H1 (cell line): Measurements from ENCODE around the gene ZNF429. TPM values are rescaled to one million over a fixed set of nuclear protein-coding genes. Genes with fewer than 3 reads are reported as not detected.

ENCODE experiments used
- CTCF ChIA-PET: fragments of 300-600 bp; sonication (Branson Sonifier 250); formaldehyde crosslinking; loops from one replicate; lab custom pipeline; 2021; ENCODE audit not compliant: partially characterized antibody; lab: Charles Lee
- POLR2A ChIA-PET: fragments of 300-600 bp; sonication (Branson Sonifier 250); formaldehyde crosslinking; loops from one replicate; lab custom pipeline; 2021; ENCODE audit warnings: inconsistent platforms; ENCODE audit not compliant: partially characterized antibody; lab: Charles Lee
- DNase-seq, 2 experiments: peaks; one replicate each; pipeline versions ENCODE4 v3.0.0 to v3.0.0-alpha.2; 2010 to 2022; ENCODE audit warnings: low spot score in 2 of 2, low read depth in 1 of 2, mixed read lengths in 1 of 2
- FAIRE-seq: peaks from 2 replicates; lab custom pipeline; 2011; peaks lifted over from hg19 to GRCh38; lab: Jason Lieb, UNC
- H2AFZ ChIP-seq: 2 replicates; pipeline ENCODE4 v1.8.1; 2012; ENCODE audit warnings: low read length, inconsistent platforms
- H2AK5ac ChIP-seq: 2 replicates; pipeline ENCODE4 v1.6.1; 2013; ENCODE audit warnings: low read depth, low read length
- H2BK120ac ChIP-seq: replicated peaks from 2 replicates; pipeline ENCODE3; 2013; ENCODE audit warnings: low read depth, low read length, inconsistent platforms
- H2BK12ac ChIP-seq: 2 replicates; pipeline ENCODE4 v1.6.1; 2013; ENCODE audit warnings: low read depth, low read length
- H2BK15ac ChIP-seq: 2 replicates; pipeline ENCODE4 v1.6.1; 2013; ENCODE audit warnings: low read length
- H2BK20ac ChIP-seq: 2 replicates; pipeline ENCODE4 v1.6.1; 2013; ENCODE audit warnings: low read length
- H2BK5ac ChIP-seq: 2 replicates; pipeline ENCODE4 v1.6.1; 2013; ENCODE audit warnings: low read depth, low read length
- H3K14ac ChIP-seq: 2 replicates; pipeline ENCODE4 v1.6.1; 2013; ENCODE audit warnings: inconsistent platforms; ENCODE audit not compliant: insufficient read length
- H3K18ac ChIP-seq: 2 replicates; pipeline ENCODE4 v1.6.1; 2013; ENCODE audit warnings: low read length; ENCODE audit errors: extremely low read depth
- H3K23ac ChIP-seq: 2 replicates; pipeline ENCODE4 v1.6.1; 2013; ENCODE audit warnings: inconsistent platforms; ENCODE audit not compliant: insufficient read length
- H3K23me2 ChIP-seq: 2 replicates; pipeline ENCODE4 v1.6.1; 2013; ENCODE audit warnings: low read depth, low read length
- H3K27ac ChIP-seq: 2 replicates; pipeline ENCODE4 v1.6.1; 2011; ENCODE audit warnings: low read depth, low read length, inconsistent platforms
- H3K27me3 ChIP-seq, 4 experiments: replicated peaks in 1 of 4; 1 replicate in 1 of 4; 2 replicates in 3 of 4; pipeline versions ENCODE4 v1.6.1 to v1.8.1; 2011 to 2013; ENCODE audit warnings: low read length in 3 of 4, mild to moderate bottlenecking in 3 of 4, inconsistent platforms in 2 of 4, mixed read lengths in 2 of 4, moderate library complexity in 1 of 4; ENCODE audit not compliant: control insufficient read depth in 3 of 4, insufficient read depth in 3 of 4; ENCODE audit errors: extremely low read depth in 1 of 4
- H3K36me3 ChIP-seq, 4 experiments: 2 replicates each; pipeline versions ENCODE4 v1.6.1 to v1.8.1; 2011 to 2013; ENCODE audit warnings: mild to moderate bottlenecking in 4 of 4, low read length in 3 of 4, moderate library complexity in 2 of 4, control low read depth in 1 of 4, inconsistent platforms in 1 of 4; ENCODE audit not compliant: insufficient read depth in 4 of 4, control insufficient read depth in 2 of 4
- H3K4ac ChIP-seq: replicated peaks from 2 replicates; pipeline ENCODE3; 2013; ENCODE audit warnings: low read length, low read depth, mixed read lengths, inconsistent platforms; ENCODE audit not compliant: insufficient read length
- H3K4me1 ChIP-seq, 4 experiments: replicated peaks in 1 of 4; 1 replicate in 1 of 4; 2 replicates in 3 of 4; pipeline versions ENCODE4 v1.6.1 to v1.8.1; 2011 to 2013; ENCODE audit warnings: low read length in 3 of 4, inconsistent platforms in 2 of 4, mixed read lengths in 1 of 4; ENCODE audit not compliant: insufficient read depth in 4 of 4, control insufficient read depth in 3 of 4
- H3K4me2 ChIP-seq, 2 experiments: 2 replicates each; pipeline versions ENCODE4 v1.6.1 to v1.8.1; 2011 to 2013; ENCODE audit warnings: low read depth in 2 of 2, low read length in 2 of 2, control low read depth in 1 of 2, inconsistent platforms in 1 of 2, mild to moderate bottlenecking in 1 of 2; ENCODE audit not compliant: insufficient read depth in 1 of 2
- H3K4me3 ChIP-seq, 4 experiments: fragments of 200-600, 300-600 bp in 1 of 4; sonication (generic), shearing (Covaris generic), sonication (Bioruptor Twin) in 1 of 4; 2 replicates each; pipeline versions ENCODE4 v1.5.1 to v1.8.1; 2011 to 2016; ENCODE audit warnings: low read length in 4 of 4, low read depth in 3 of 4, control low read depth in 2 of 4, inconsistent platforms in 2 of 4, mild to moderate bottlenecking in 2 of 4, mixed read lengths in 1 of 4, moderate library complexity in 1 of 4; ENCODE audit not compliant: insufficient read depth in 2 of 4; ENCODE audit errors: extremely low read depth in 1 of 4
- H3K56ac ChIP-seq: replicated peaks from 2 replicates; pipeline ENCODE3; 2013; ENCODE audit warnings: low read depth, mild to moderate bottlenecking, mixed read lengths, low read length, inconsistent platforms; ENCODE audit not compliant: insufficient read length
- H3K79me1 ChIP-seq: 2 replicates; pipeline ENCODE4 v1.6.1; 2013; ENCODE audit warnings: low read depth, low read length, control low read depth
- H3K79me2 ChIP-seq, 2 experiments: 2 replicates each; pipeline versions ENCODE4 v1.6.1 to v1.8.1; 2012 to 2013; ENCODE audit warnings: low read length in 2 of 2, mild to moderate bottlenecking in 2 of 2, inconsistent platforms in 1 of 2; ENCODE audit not compliant: insufficient read depth in 2 of 2, control insufficient read depth in 1 of 2
- H3K9ac ChIP-seq, 4 experiments: replicated peaks in 1 of 4; 1 replicate in 1 of 4; 2 replicates in 3 of 4; pipeline versions ENCODE4 v1.6.1 to v1.8.1; 2011 to 2013; ENCODE audit warnings: low read depth in 3 of 4, low read length in 3 of 4, control low read depth in 2 of 4, mild to moderate bottlenecking in 2 of 4, moderate library complexity in 2 of 4, inconsistent platforms in 1 of 4; ENCODE audit errors: extremely low read depth in 1 of 4
- H3K9me3 ChIP-seq, 2 experiments: 2 replicates each; pipeline versions ENCODE4 v1.6.1 to v1.8.1; 2012 to 2013; ENCODE audit warnings: mild to moderate bottlenecking in 2 of 2, moderate library complexity in 2 of 2, control low read depth in 1 of 2, inconsistent platforms in 1 of 2, low read depth in 1 of 2, low read length in 1 of 2, mixed read lengths in 1 of 2; ENCODE audit not compliant: insufficient read depth in 2 of 2
- H4K20me1 ChIP-seq, 2 experiments: replicated peaks in 1 of 2; 2 replicates each; pipeline versions ENCODE3 to v1.8.1; 2011 to 2013; ENCODE audit warnings: inconsistent platforms in 2 of 2, low read length in 2 of 2, mild to moderate bottlenecking in 1 of 2; ENCODE audit not compliant: insufficient read depth in 2 of 2, control insufficient read depth in 1 of 2
- H4K5ac ChIP-seq: 2 replicates; pipeline ENCODE4 v1.6.1; 2013; ENCODE audit warnings: low read length, low read depth, mixed read lengths, inconsistent platforms; ENCODE audit not compliant: insufficient read length
- H4K8ac ChIP-seq: 2 replicates; pipeline ENCODE4 v1.8.0; 2013; ENCODE audit warnings: mild to moderate bottlenecking, moderate library complexity, low read length, inconsistent platforms; ENCODE audit not compliant: insufficient read depth; ENCODE audit errors: extremely low read depth
- H4K91ac ChIP-seq: replicated peaks from 2 replicates; pipeline ENCODE3; 2013; ENCODE audit warnings: low read length, mixed read lengths, inconsistent platforms; ENCODE audit not compliant: insufficient read length
- E2F6 ChIP-seq: IDR thresholded peaks from 2 replicates; pipeline ENCODE4 v1.6.1; 2012; ENCODE audit warnings: inconsistent platforms
- EGR1 ChIP-seq: IDR thresholded peaks from 2 replicates; pipeline ENCODE4 v1.6.1; 2011; ENCODE audit warnings: low read depth, low read length, borderline replicate concordance
- GTF2F1 ChIP-seq: IDR thresholded peaks from 2 replicates; pipeline ENCODE4 v1.6.1; 2012; ENCODE audit warnings: low read depth, low read length, improper control_type of control experiment, borderline replicate concordance
- NANOG ChIP-seq: IDR thresholded peaks from 2 replicates; pipeline ENCODE4 v1.6.1; 2011; ENCODE audit warnings: low read length, low read depth, mild to moderate bottlenecking, inconsistent platforms; ENCODE audit not compliant: insufficient read depth, poor library complexity, severe bottlenecking
- PHF8 ChIP-seq: fragments of 200-600 bp; sonication (generic); conservative IDR thresholded peaks from 2 replicates; pipeline ENCODE4 v1.7.1; 2012; ENCODE audit warnings: low read depth, mild to moderate bottlenecking, inconsistent platforms, low read length, moderate library complexity
- RBBP5 ChIP-seq: IDR thresholded peaks from 2 replicates; pipeline ENCODE4 v1.7.1; 2012; ENCODE audit warnings: low read depth, mild to moderate bottlenecking, inconsistent platforms, low read length, moderate library complexity, borderline replicate concordance
- RXRA ChIP-seq: IDR thresholded peaks from 2 replicates; pipeline ENCODE4 v1.6.1; 2011; ENCODE audit warnings: low read depth, mild to moderate bottlenecking, low read length, moderate library complexity; ENCODE audit not compliant: insufficient read depth
- SIN3A ChIP-seq, 2 experiments: IDR thresholded peaks in 1 of 2; conservative IDR thresholded peaks in 1 of 2; 2 replicates each; pipeline ENCODE4 v1.6.1; 2011 to 2012; ENCODE audit warnings: low read length in 2 of 2, improper control_type of control experiment in 1 of 2, low read depth in 1 of 2, mild to moderate bottlenecking in 1 of 2
- TAF1 ChIP-seq: IDR thresholded peaks from 2 replicates; pipeline ENCODE4 v1.6.1; 2011; ENCODE audit warnings: mild to moderate bottlenecking, low read depth, low read length
- YY1 ChIP-seq: IDR thresholded peaks from 2 replicates; pipeline ENCODE4 v1.6.1; 2011; ENCODE audit warnings: low read depth, mild to moderate bottlenecking, low read length
- WGBS, 2 experiments: shearing (Covaris generic) in 1 of 2; methylation state at CpG; one replicate each; pipeline versions ENCODE4 v1.1.6 to v1.1.7; 2013 to 2015; ENCODE audit warnings: low lambda C conversion rate in 2 of 2, mixed read lengths in 2 of 2, inconsistent platforms in 1 of 2, low coverage in 1 of 2, missing lambda C conversion rate in 1 of 2; ENCODE audit not compliant: insufficient replicate concordance in 2 of 2, insufficient coverage in 1 of 2, insufficient read length in 1 of 2; ENCODE audit errors: extremely low coverage in 1 of 2, missing lambda C conversion rate in 1 of 2; 5-methylcytosine and 5-hydroxymethylcytosine counted together
- polyA plus RNA-seq, 7 experiments: library from polyadenylated mRNA; depleted of rRNA in 3 of 7; stranded (reverse) in 5 of 7; unstranded in 2 of 7; fragments of >200 nt in 5 of 7; fragments of 200-250 nt in 2 of 7; gene quantifications; 1 replicate in 5 of 7; 2 replicates in 1 of 7; 4 replicates in 1 of 7; pipeline versions ENCODE4 v1.2.1 to v1.2.3, GENCODE V29; 2011 to 2013; ENCODE audit warnings: missing spikeins in 2 of 7, mixed read lengths in 2 of 7
- total RNA-seq: library from RNA; stranded (reverse); fragmentation: NEBNext Ultra II Directional; extraction: Animal tissue kit (Norgen Biotek cat#: 25700); gene quantifications from 2 replicates; pipeline ENCODE4 v1.2.1, GENCODE V29; 2021

Gene ZNF429
- total and polyA plus RNA-seq, 2 of the 8 experiments (the other 6 are each of a cell fraction or from before 2014, with no cell fraction given): 10.9 to 15.0 TPM

GRCh38 chr19:21587549-21587948 lies 82.1 kb downstream of the ZNF429 start:
- H3K4me2 ChIP-seq: peak overlapping the region; percentile 68 to 86; a peak in 2 of 4 replicates
- POLR2A ChIA-PET: interaction anchor here (0.9 kb wide), 2 partner anchors 17 to 82 kb away, joined by 3 to 5 read pairs; partner anchors contain the start of gene ZNF429
- no peaks in the 10 kb centered on the region for H4K20me1 ChIP-seq
- peaks cover 0 to 14% (median 6%) of the 10 kb centered on the region in 4 experiments; a peak in 6 of 7 replicates for H3K4me1 ChIP-seq
- DNase-seq (no peak), FAIRE-seq (no peak)
- H3K79me1 ChIP-seq: no peaks in the 10 kb centered on the region
- CTCF ChIA-PET: no interaction called here
- H3K79me2 ChIP-seq: 0 out of 4 replicates have a peak, but pooled peaks cover 0 to 4% of the 10 kb centered on the region in 2 experiments
- no peak overlapping the region for H2BK120ac ChIP-seq
- peak overlapping the region in 1 of 4 experiments; percentile 74; a peak in 3 of 8 replicates for H3K4me3 ChIP-seq
- no peak overlapping the region for H2BK20ac ChIP-seq
- no peak overlapping the region for H3K23ac ChIP-seq
- WGBS, 2 experiments: 80% methylated on average over 5 of the region's 5 CpGs; no CpG with 5 or more reads in 1 of the 2 experiments
- TF ChIP-seq SIN3A (conservative IDR thresholded peaks at IDR 0.05 in 1 of 2, IDR thresholded peaks at IDR 0.05 in 1 of 2; ENCODE audit: low read depth in 1 of 2, low read length in 2 of 2) (no peak), NANOG (no peak), PHF8 (no peak), E2F6 (no peak), TAF1 (no peak), RBBP5 (no peak), RXRA (no peak), YY1 (no peak), GTF2F1 (no peak), EGR1 (no peak)
- H3K56ac ChIP-seq: no peak overlapping the region
- no peak overlapping the region for H2BK15ac ChIP-seq
- no peak overlapping the region for H3K14ac ChIP-seq
- H3K36me3 ChIP-seq: 0 out of 8 replicates have a peak, but pooled peaks cover 0 to 5% (median 0%) of the 10 kb centered on the region in 4 experiments
- no peak overlapping the region for H2BK12ac ChIP-seq
- no peak overlapping the region for H2AFZ ChIP-seq
- no peaks in the 10 kb centered on the region for H3K9me3 ChIP-seq
- H3K9ac ChIP-seq: no peak overlapping the region
- H3K23me2 ChIP-seq: peaks cover 7% of the 10 kb centered on the region; the same call in 1 of the 2 replicates
- H2BK5ac ChIP-seq: no peak overlapping the region
- H4K8ac ChIP-seq: no peak overlapping the region
- H3K27me3 ChIP-seq: peaks cover 0 to 18% (median 10%) of the 10 kb centered on the region in 4 experiments; a peak in 6 of 7 replicates
- no peak overlapping the region for H4K91ac ChIP-seq
- no peak overlapping the region for H2AK5ac ChIP-seq
- no peak overlapping the region for H4K5ac ChIP-seq
- H3K18ac ChIP-seq: peak overlapping the region; percentile 2
- no peak overlapping the region for H3K27ac ChIP-seq
- no peak overlapping the region for H3K4ac ChIP-seq
